ENCODE data around the gene NME7.

GRCh38 chr1:169127305-169127704, 240.3 kb downstream of the NME7 start:
- TF ChIP-seq POLR2AphosphoS5 (IDR thresholded peaks at IDR 0.05; ENCODE audit: low read depth, low read length) (no peak), SPI1 (IDR thresholded peaks at IDR 0.05; ENCODE audit: low read depth, low read length) (no peak), TAF1 (IDR thresholded peaks at IDR 0.05; ENCODE audit: low read depth, low read length) (no peak), POLR2A (IDR thresholded peaks at IDR 0.05; ENCODE audit: low read depth, low read length) (no peak)
